Activated gamma-delta T cell (primary cell): ENCODE measurements around the gene ADGRL3.
"Not testable (repeated sequence)": the region's sequence is repeated elsewhere in the genome, so short reads cannot be mapped to it uniquely, and the experiment has no call there.

Experiments
- DNase-seq: peaks from one replicate; lab custom pipeline; 2025; lab: John Stamatoyannopoulos, UW

The ADGRL3 gene

GRCh38 chr4:61756937-61757336, 556.8 kb downstream of the ADGRL3 start:
- DNase-seq: not testable (repeated sequence)

GRCh38 chr4:61757983-61758382, 557.9 kb downstream of the ADGRL3 start:
- DNase-seq: not testable (repeated sequence)

GRCh38 chr4:61758596-61758995, 558.5 kb downstream of the ADGRL3 start:
- not testable (repeated sequence) for DNase-seq

- not testable (repeated sequence) for DNase-seq
Measured at GRCh38 chr4:61759245-61759644, 559.1 kb downstream of the ADGRL3 start.

GRCh38 chr4:61759885-61760284, 559.8 kb downstream of the ADGRL3 start:
- DNase-seq: not testable (repeated sequence)

GRCh38 chr4:61760820-61761219, 560.7 kb downstream of the ADGRL3 start:
- DNase-seq: no peak

GRCh38 chr4:61762722-61763627, 562.8 kb downstream of the ADGRL3 start:
- DNase-seq: no peak

- DNase-seq: no peak
Measured at GRCh38 chr4:61763682-61764081, 563.6 kb downstream of the ADGRL3 start.

GRCh38 chr4:61764090-61764489, 564.0 kb downstream of the ADGRL3 start:
- not testable (repeated sequence) for DNase-seq

- not testable (repeated sequence) for DNase-seq
Measured at GRCh38 chr4:61769444-61770167, 569.5 kb downstream of the ADGRL3 start.

GRCh38 chr4:61770456-61770855, 570.3 kb downstream of the ADGRL3 start:
- DNase-seq: no peak

- DNase-seq: no peak
Measured at GRCh38 chr4:61771056-61771455, 570.9 kb downstream of the ADGRL3 start.

- DNase-seq: no peak
Measured at GRCh38 chr4:61772126-61772525, 572.0 kb downstream of the ADGRL3 start.

- DNase-seq: no peak
Measured at GRCh38 chr4:61773655-61774245, 573.6 kb downstream of the ADGRL3 start.

- DNase-seq: no peak
Measured at GRCh38 chr4:61782133-61782532, 582.0 kb downstream of the ADGRL3 start.

- no peak for DNase-seq
Measured at GRCh38 chr4:61783050-61783449, 582.9 kb downstream of the ADGRL3 start.

- DNase-seq: no peak
Measured at GRCh38 chr4:61785761-61786160, 585.6 kb downstream of the ADGRL3 start.

GRCh38 chr4:61786211-61786610, 586.1 kb downstream of the ADGRL3 start:
- no peak for DNase-seq

- no peak for DNase-seq
Measured at GRCh38 chr4:61795998-61796397, 595.9 kb downstream of the ADGRL3 start.

GRCh38 chr4:61799794-61800193, 599.7 kb downstream of the ADGRL3 start:
- DNase-seq: no peak

- no peak for DNase-seq
Measured at GRCh38 chr4:61805227-61805626, 605.1 kb downstream of the ADGRL3 start.

GRCh38 chr4:61805979-61806378, 605.9 kb downstream of the ADGRL3 start:
- DNase-seq: no peak

GRCh38 chr4:61812171-61812570, 612.0 kb downstream of the ADGRL3 start:
- no peak for DNase-seq
